HK-2 (cell line): ENCODE results near the gene MTMR11.

ENCODE experiments used
- DNase-seq: peaks from one replicate; pipeline ENCODE4 v3.0.0-alpha.2; 2018; ENCODE audit not compliant: unreplicated experiment

MTMR11 gene

DNA sequence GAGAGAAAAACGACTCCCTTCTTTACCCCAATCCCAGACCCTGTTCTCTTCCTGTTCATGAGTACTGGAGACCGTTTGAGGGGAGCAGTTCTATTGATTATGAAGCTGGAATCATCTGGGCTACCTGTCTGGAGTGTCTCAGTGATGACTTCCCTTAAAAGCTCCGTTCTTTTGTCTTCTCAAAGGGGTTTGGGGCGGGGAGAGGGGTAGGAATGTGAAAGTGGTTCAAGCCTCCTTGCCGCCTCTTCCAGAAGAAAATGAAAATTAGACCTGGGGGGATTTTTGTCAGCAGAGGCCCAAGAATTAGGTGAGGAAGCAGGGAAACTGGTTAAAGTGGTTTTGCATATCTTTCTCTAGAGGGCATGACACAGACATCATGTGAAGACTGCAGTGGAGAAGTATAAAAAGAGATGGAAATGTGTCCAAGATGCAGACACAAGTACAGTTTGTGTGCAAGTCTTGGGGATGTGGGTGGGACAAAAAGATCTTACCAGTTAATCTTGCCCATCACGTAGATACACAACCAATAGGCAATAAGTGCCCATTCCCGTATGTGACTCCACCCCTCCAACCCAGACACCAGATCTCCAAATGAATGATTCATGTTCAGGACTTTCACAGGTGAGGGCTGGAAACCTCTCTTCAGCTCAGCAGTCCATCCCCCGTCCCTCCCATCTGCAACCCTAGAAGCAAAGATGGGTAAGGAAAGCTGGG, 470 bp upstream of the MTMR11 start:
- DNase-seq = peak; percentile 52

GRCh38 chr1:149934356-149934755, 2.3 kb downstream of the MTMR11 start:
- DNase-seq = no peak

- DNase-seq = no peak
These were observed 3.5 kb downstream of the MTMR11 start for GRCh38 chr1:149933208-149933607.

DNA sequence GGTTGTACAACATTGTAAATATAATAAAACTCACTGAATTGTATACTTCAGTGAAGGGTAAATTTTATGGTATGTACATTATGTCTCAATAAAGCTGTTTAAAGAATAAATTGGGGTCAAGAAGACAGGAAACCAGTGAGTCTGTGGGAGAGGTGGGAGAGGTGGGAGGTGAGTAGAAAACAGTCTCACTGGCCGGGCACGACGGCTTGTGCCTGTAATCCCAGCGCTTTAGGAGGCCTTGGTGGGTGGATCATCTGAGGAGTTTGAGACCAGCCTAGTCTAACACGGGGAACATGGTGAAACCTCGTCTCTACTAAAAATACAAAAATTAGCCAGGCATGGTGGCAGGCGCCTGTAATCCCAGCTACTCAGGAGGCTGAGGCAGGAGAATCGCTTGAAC, 4.2 kb downstream of the MTMR11 start:
- no peak for DNase-seq

- DNase-seq = no peak
These were observed 5.4 kb downstream of the MTMR11 start for GRCh38 chr1:149931212-149931790.

GRCh38 chr1:149929856-149930255, 6.8 kb downstream of the MTMR11 start:
- DNase-seq = no peak

- DNase-seq = no peak
These were observed 8.3 kb downstream of the MTMR11 start for GRCh38 chr1:149928401-149928724.

DNA sequence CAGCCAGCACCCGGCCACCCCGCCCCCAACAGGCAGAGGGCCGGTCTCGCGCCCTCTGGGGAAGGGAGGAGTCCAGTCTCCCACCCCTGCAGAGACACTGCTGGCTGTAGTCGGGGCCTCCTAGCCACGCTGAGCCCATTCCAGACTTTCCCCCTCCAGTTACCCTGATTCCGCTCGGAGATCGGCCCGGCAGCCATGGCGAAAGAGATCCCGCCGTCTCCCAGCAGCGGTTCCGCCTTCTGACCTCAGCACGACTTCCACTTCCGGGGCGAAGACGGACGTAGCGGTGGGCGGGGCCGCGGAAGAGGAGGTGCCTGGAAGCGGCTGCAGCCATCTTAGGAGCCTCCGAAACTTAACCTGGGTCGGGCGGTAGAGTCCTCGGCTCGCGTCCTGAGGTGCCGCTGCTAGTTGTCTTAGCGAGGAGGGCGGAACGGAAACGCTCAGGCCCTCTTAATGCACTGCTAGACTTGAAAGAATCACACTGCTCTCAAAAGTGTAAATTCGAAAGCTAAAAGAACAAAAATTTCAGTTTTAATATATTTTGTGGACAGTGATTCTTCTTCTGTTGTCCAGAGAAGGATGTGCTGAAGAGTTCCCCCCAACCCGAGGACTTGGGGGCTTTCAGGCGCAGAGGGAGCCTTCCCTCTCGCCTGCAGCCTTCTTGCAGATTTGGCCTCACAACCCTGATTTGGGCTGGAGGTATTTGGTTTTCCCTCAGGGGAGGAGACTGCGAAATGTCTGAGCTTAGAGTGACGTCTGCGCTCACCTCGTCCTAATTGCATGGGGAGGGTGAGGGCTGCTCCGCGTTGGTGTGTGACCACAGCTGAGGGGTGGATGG, 8.9 kb downstream of the MTMR11 start, which contains the start of gene SF3B4:
Gene SF3B4, minus strand, starts transcription at position 241 of the 838 bp plus-strand sequence. Its CDS starts 44 bp downstream, at position 197.
- DNase-seq = peak; percentile 92

- peak; percentile 25 for DNase-seq
These were observed 9.6 kb downstream of the MTMR11 start for GRCh38 chr1:149927056-149927562.

- DNase-seq = no peak
These were observed 10.4 kb downstream of the MTMR11 start for GRCh38 chr1:149926296-149926695.

GRCh38 chr1:149925751-149926150, 10.9 kb downstream of the MTMR11 start:
- no peak for DNase-seq

DNA sequence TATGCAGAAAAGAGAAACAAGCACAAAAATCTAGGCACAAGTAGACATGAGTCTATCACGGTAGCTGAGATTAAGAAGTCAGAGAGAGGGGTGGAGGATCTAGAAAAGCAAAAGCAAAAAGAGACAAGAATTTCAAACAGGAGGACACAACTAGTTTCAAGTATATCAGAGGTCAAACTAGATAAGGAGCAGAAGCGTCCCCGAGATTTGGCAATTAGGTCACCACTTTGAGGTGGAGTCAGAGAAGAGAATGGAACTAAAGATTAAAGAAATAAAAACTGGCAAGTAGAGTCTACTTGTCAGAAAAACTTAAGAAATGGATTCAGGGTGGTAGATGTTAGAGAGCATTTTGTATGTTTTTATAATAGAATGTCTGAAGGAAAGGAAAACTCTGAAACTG, 11.3 kb downstream of the MTMR11 start:
- no peak for DNase-seq

DNA sequence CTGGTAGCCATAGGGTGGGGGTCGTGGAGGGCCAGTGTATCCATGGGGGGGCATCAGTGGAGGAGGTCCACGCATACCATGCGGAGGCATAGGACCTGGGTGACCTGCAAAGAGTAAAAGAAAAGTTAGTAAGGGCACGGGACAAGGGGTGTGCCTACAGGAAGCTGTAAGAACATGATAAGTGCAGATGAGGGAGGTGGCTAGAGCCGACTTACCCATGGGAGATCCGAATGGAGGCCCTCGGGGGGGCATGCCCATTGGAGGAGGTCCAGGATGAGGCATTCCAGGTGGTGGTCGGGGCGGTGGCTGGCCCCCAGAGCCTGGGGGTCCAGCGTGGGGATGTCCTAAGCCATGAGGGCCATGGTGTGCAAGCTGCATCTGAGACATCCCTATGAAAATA, 13.1 kb downstream of the MTMR11 start:
- no peak for DNase-seq

GRCh38 chr1:149917571-149918144, 19.0 kb downstream of the MTMR11 start, which contains the start of gene SV2A:
SV2A (minus strand) TSS chr1:149917844; CDS start chr1:149913840, 4,004 bp downstream.
- no peak for DNase-seq

- DNase-seq = no peak
These were observed 19.8 kb downstream of the MTMR11 start for GRCh38 chr1:149916898-149917252.

DNA sequence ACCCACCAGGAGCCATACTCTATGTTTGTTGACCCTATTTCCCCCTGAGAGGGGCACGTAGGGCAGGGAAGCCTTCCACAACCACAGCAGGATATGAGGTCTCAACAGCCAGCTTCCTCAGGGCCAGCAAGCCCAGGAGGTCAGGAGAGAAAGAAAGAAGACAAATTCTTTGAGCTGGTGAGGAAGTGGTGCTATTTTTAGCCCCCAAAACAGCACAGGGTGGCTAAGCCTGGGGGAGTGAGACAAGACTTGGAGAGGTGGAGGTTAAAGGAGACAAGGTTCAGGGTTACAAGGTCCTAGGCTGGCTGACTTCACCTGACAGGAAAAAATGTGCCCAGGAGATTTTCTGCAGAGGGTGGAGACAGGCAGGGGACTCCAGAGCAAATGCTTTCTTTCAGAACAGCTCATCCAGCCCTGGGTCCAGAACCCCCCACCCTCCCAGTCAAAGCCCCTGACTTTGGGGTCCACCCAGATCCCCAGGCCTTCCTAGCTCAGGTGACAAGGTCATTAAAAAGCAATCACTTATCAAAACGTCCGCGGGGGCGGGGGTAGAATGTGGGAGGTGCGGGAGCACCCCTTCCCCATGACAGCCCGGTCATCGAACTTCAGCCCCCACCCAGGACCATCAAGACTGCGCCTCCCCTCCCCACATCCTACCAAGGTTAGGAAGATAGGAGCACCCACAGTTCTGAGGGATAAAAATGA, 20.3 kb downstream of the MTMR11 start:
- DNase-seq = no peak

DNA sequence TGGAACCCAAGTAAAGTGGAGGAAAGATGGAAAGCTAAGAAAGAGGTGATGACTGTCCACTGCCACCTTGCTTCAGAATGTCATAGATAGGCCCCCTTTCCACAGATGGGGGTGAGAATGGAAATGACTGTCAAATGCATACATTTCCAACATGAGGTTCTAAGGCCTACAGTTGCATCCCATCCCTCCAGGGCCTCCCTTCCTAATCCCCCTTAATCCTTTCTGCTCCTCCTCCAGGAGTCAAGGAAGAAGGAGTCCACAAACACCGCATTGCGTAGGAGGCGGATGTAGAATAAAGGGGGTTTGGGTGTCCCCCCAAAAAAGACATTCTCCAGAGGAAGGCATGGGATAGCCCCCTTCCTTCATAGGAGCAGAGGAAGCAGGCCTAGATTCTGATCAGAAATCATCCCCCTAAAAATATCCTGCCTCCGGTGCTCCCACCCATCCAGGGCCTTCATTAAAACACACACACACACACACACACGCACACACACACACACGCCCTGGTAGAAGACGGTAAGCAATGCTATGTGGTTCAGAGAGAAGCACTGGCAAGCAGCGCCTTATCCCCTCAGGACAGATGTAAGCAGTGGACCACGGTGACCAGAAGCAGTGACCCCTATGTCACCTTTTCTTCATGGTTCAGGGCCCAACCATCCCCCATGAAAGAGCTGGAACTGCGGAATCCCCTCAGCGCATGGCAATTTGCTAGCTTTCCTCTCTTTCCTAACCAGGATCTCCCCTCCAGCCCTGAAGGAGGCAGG, 21.1 kb downstream of the MTMR11 start:
- no peak for DNase-seq

DNA sequence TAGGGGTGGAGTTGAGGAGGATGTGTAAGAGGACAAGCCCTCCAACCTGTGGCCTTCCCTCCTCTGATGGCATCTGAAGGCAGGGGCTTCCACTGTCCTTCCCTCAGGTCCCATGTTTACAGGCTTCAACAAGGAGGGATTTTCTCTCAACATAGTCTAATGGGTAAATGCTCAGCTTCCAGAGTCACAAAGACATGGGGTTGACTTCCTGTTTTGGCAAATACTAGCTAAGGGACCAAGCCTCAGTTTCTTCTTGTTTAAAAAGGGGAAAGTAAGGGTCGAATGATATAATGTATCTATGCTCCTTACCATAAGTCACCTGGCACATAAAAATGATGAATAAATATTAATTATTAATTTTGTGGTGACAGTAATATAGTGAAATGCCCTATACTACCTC, 22.1 kb downstream of the MTMR11 start:
- DNase-seq = no peak

DNA sequence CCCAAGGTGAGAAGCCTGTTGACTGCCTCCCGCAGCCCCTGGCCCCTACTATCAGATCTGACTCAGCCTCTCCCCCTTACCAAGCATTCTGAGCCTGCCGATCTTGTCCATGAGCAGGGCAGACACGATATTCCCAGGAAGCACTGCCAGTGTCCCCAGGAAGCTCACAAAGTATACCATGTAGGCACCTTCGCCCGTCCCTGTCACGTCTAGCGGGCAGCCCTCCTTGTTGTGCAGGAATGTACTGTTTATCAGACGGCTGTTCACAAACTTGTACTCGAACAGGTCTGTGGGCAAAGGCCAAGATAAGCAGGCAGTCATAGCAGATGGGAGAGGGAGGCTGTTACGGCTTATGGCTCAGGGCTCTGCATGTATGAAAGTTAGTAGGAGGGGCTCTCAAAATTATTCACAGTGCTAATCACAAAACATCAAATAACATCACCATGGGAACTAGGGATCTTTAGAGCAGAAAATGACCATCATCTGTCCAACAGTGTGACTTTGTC, 30.1 kb downstream of the MTMR11 start:
- DNase-seq = no peak

- no peak for DNase-seq
These were observed 32.7 kb downstream of the MTMR11 start for GRCh38 chr1:149903836-149904491.
